ENCODE results near the gene ACTL7A.

DNA sequence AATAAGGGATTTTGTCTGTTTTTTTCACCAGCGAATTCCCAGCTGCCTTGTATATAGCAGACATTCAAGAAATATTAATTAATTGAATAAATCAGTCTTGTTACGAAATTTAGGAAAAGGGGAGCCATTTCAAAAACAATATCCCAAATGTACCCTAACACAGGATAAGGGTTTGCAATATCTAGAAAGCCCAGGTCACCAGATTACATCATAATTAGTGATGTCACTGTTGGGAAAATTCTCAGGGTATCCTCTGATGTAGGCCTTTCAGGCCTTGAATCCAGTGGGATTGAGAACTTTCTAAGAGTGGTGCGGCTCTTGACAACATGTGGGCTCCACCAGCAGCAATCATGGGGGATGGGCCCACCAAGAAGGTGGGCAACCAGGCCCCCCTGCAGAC lies at the start of gene ACTL7A:
- TF ChIP-seq TAF1 (IDR thresholded peaks at IDR 0.05; ENCODE audit: low read depth, low read length), result no peak
- TF ChIP-seq POLR2AphosphoS5 (IDR thresholded peaks at IDR 0.05; ENCODE audit: low read depth, low read length), result no peak
- TF ChIP-seq POLR2A (IDR thresholded peaks at IDR 0.05; ENCODE audit: low read depth, low read length), result no peak
- TF ChIP-seq SPI1 (IDR thresholded peaks at IDR 0.05; ENCODE audit: low read depth, low read length), result no peak

Data from GM12891 (cell line).